Measurements from ENCODE around the gene NR6A1. TPM values are rescaled to one million over a fixed set of nuclear protein-coding genes. Genes with fewer than 3 reads are reported as not detected.

The NR6A1 gene
- polyA plus RNA-seq, 1 donor from 2014 or later, result 4.3 TPM

- no peaks in the 10 kb centered on the region for H3K27me3 ChIP-seq (ENCODE audit: insufficient read depth, low read depth, low read length)
- H3K9ac ChIP-seq (ENCODE audit: low read length), result no peak overlapping the region
- no peaks in the 10 kb centered on the region for H3K9me3 ChIP-seq (ENCODE audit: low read length)
- H3F3A ChIP-seq (ENCODE audit: insufficient read depth, low read length, poor library complexity, severe bottlenecking), result no peaks in the 10 kb centered on the region
- H2AFZ ChIP-seq (ENCODE audit: low read depth, low read length), result no peak overlapping the region
- H3K27ac ChIP-seq (ENCODE audit: low read length), result no peak overlapping the region
- no peaks in the 10 kb centered on the region for H4K20me1 ChIP-seq (ENCODE audit: insufficient read depth)
- H3K79me2 ChIP-seq (replicated peaks; ENCODE audit: insufficient read depth, low read length), result no peaks in the 10 kb centered on the region
- TF ChIP-seq MXI1 (conservative IDR thresholded peaks at IDR 0.05; ENCODE audit: poor library complexity, severe bottlenecking) (no peak), POLR2AphosphoS5 (IDR thresholded peaks at IDR 0.05) (no peak), TAF1 (IDR thresholded peaks at IDR 0.05; ENCODE audit: low read depth) (no peak), EZH2 (IDR thresholded peaks at IDR 0.05; ENCODE audit: borderline replicate concordance, insufficient read depth, low read length, poor library complexity, severe bottlenecking) (no peak), SMC3 (conservative IDR thresholded peaks at IDR 0.05; ENCODE audit: poor library complexity) (no peak), RAD21 (conservative IDR thresholded peaks at IDR 0.05) (no peak), EP300 (conservative IDR thresholded peaks at IDR 0.05; ENCODE audit: poor library complexity, severe bottlenecking) (no peak)
- TF ChIP-seq, protein P1, sequence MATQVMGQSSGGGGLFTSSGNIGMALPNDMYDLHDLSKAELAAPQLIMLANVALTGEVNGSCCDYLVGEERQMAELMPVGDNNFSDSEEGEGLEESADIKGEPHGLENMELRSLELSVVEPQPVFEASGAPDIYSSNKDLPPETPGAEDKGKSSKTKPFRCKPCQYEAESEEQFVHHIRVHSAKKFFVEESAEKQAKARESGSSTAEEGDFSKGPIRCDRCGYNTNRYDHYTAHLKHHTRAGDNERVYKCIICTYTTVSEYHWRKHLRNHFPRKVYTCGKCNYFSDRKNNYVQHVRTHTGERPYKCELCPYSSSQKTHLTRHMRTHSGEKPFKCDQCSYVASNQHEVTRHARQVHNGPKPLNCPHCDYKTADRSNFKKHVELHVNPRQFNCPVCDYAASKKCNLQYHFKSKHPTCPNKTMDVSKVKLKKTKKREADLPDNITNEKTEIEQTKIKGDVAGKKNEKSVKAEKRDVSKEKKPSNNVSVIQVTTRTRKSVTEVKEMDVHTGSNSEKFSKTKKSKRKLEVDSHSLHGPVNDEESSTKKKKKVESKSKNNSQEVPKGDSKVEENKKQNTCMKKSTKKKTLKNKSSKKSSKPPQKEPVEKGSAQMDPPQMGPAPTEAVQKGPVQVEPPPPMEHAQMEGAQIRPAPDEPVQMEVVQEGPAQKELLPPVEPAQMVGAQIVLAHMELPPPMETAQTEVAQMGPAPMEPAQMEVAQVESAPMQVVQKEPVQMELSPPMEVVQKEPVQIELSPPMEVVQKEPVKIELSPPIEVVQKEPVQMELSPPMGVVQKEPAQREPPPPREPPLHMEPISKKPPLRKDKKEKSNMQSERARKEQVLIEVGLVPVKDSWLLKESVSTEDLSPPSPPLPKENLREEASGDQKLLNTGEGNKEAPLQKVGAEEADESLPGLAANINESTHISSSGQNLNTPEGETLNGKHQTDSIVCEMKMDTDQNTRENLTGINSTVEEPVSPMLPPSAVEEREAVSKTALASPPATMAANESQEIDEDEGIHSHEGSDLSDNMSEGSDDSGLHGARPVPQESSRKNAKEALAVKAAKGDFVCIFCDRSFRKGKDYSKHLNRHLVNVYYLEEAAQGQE (IDR thresholded peaks at IDR 0.05; ENCODE audit: borderline replicate concordance), result no peak
- TF ChIP-seq, protein P2, sequence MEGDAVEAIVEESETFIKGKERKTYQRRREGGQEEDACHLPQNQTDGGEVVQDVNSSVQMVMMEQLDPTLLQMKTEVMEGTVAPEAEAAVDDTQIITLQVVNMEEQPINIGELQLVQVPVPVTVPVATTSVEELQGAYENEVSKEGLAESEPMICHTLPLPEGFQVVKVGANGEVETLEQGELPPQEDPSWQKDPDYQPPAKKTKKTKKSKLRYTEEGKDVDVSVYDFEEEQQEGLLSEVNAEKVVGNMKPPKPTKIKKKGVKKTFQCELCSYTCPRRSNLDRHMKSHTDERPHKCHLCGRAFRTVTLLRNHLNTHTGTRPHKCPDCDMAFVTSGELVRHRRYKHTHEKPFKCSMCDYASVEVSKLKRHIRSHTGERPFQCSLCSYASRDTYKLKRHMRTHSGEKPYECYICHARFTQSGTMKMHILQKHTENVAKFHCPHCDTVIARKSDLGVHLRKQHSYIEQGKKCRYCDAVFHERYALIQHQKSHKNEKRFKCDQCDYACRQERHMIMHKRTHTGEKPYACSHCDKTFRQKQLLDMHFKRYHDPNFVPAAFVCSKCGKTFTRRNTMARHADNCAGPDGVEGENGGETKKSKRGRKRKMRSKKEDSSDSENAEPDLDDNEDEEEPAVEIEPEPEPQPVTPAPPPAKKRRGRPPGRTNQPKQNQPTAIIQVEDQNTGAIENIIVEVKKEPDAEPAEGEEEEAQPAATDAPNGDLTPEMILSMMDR (IDR thresholded peaks at IDR 0.05; ENCODE audit: poor library complexity, severe bottlenecking), result no peak
- H3K4me3 ChIP-seq (ENCODE audit: low read length), result no peak overlapping the region
- H3K36me3 ChIP-seq (ENCODE audit: insufficient read depth, low read length), result no peaks in the 10 kb centered on the region
- H3K9me2 ChIP-seq (ENCODE audit: insufficient read depth, low read length), result no peaks in the 10 kb centered on the region
- no peak overlapping the region for H3K4me2 ChIP-seq (ENCODE audit: low read length)
Observed at GRCh38 chr9:124628741-124629140, 142.4 kb downstream of the NR6A1 start.

DNA sequence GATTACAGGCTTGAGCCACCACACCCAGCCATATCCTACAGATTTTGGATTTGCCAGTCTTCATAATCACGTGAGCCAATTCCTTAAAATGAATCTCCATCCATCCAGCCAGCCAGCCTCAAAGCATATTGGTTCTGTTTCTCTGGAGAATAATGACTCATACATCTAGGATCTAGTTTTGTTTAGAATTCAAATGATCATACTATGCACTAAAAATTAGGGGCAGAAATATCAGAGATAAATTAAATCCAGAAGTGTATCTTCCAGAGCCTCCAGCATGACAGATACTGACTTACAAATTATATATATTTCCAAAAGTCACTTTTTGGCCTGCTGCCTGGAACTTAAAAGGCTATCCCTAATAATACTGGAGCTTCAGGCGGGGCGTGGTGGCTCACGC lies 144.8 kb downstream of the NR6A1 start:
- Histone ChIP-seq H3K36me3 (ENCODE audit: insufficient read depth, low read length) (no peaks in the 10 kb centered on the region), H4K20me1 (ENCODE audit: insufficient read depth) (no peaks in the 10 kb centered on the region), H2AFZ (ENCODE audit: low read depth, low read length) (no peak overlapping the region), H3K4me3 (ENCODE audit: low read length) (no peak overlapping the region), H3K4me2 (ENCODE audit: low read length) (no peak overlapping the region), H3K27me3 (ENCODE audit: insufficient read depth, low read depth, low read length) (no peaks in the 10 kb centered on the region), H3K9me2 (ENCODE audit: insufficient read depth, low read length) (no peaks in the 10 kb centered on the region), H3F3A (ENCODE audit: insufficient read depth, low read length, poor library complexity, severe bottlenecking) (no peaks in the 10 kb centered on the region), H3K27ac (ENCODE audit: low read length) (no peak overlapping the region), H3K79me2 (replicated peaks; ENCODE audit: insufficient read depth, low read length) (no peaks in the 10 kb centered on the region), H3K9me3 (ENCODE audit: low read length) (no peaks in the 10 kb centered on the region), H3K9ac (ENCODE audit: low read length) (no peak overlapping the region)
- no peak for TF ChIP-seq TAF1 (IDR thresholded peaks at IDR 0.05; ENCODE audit: low read depth)
- TF ChIP-seq MXI1 (conservative IDR thresholded peaks at IDR 0.05; ENCODE audit: poor library complexity, severe bottlenecking), result no peak
- TF ChIP-seq POLR2AphosphoS5 (IDR thresholded peaks at IDR 0.05), result no peak
- TF ChIP-seq, protein P2 (IDR thresholded peaks at IDR 0.05; ENCODE audit: poor library complexity, severe bottlenecking), result no peak
- no peak for TF ChIP-seq EP300 (conservative IDR thresholded peaks at IDR 0.05; ENCODE audit: poor library complexity, severe bottlenecking)
- TF ChIP-seq EZH2 (IDR thresholded peaks at IDR 0.05; ENCODE audit: borderline replicate concordance, insufficient read depth, low read length, poor library complexity, severe bottlenecking), result no peak
- TF ChIP-seq SMC3 (conservative IDR thresholded peaks at IDR 0.05; ENCODE audit: poor library complexity), result no peak
- TF ChIP-seq RAD21 (conservative IDR thresholded peaks at IDR 0.05), result no peak
- TF ChIP-seq, protein P1 (IDR thresholded peaks at IDR 0.05; ENCODE audit: borderline replicate concordance), result no peak
